ENCODE data around the gene PTPRB. TPM values are rescaled to one million over a fixed set of nuclear protein-coding genes. Genes with fewer than 3 reads are reported as not detected.
"Not testable (repeated sequence)": the region's sequence is repeated elsewhere in the genome, so short reads cannot be mapped to it uniquely, and the experiment has no call there.

PTPRB gene
- total RNA-seq, 1 donor from 2014 or later = 35.6 TPM

GRCh38 chr12:70540996-70541395 is 96.2 kb downstream of the PTPRB start:
- no peak for DNase-seq

- no peak for DNase-seq
Measured at GRCh38 chr12:70536650-70537049, 100.6 kb downstream of the PTPRB start.

GRCh38 chr12:70535896-70536374 is 101.3 kb downstream of the PTPRB start:
- DNase-seq = peak; percentile 29

GRCh38 chr12:70534466-70534865 is 102.8 kb downstream of the PTPRB start:
- DNase-seq = no peak

- no peak for DNase-seq
Measured at GRCh38 chr12:70529647-70530046, 107.6 kb downstream of the PTPRB start.

GRCh38 chr12:70520847-70521246 is 116.4 kb downstream of the PTPRB start:
- DNase-seq = no peak

- no peak for DNase-seq
Measured at GRCh38 chr12:70513426-70513825, 123.8 kb downstream of the PTPRB start.

- DNase-seq = no peak
Measured at GRCh38 chr12:70508178-70508577, 129.1 kb downstream of the PTPRB start.

GRCh38 chr12:70507442-70507841 is 129.8 kb downstream of the PTPRB start:
- no peak for DNase-seq

GRCh38 chr12:70497508-70497907 is 139.7 kb downstream of the PTPRB start:
- DNase-seq = no peak

- DNase-seq = not testable (repeated sequence)
Measured at GRCh38 chr12:70492904-70493303, 144.3 kb downstream of the PTPRB start.

GRCh38 chr12:70490928-70491327 is 146.3 kb downstream of the PTPRB start:
- DNase-seq = not testable (repeated sequence)

GRCh38 chr12:70487440-70487839 is 149.8 kb downstream of the PTPRB start:
- DNase-seq = no peak

- DNase-seq = no peak
Measured at GRCh38 chr12:70486588-70486987, 150.6 kb downstream of the PTPRB start.

GRCh38 chr12:70485704-70486103 is 151.5 kb downstream of the PTPRB start:
- DNase-seq = no peak

- no peak for DNase-seq
Measured at GRCh38 chr12:70484464-70484863, 152.8 kb downstream of the PTPRB start.

GRCh38 chr12:70482764-70483163 is 154.5 kb downstream of the PTPRB start:
- no peak for DNase-seq

- no peak for DNase-seq
Measured at GRCh38 chr12:70469221-70469820, 167.9 kb downstream of the PTPRB start.

GRCh38 chr12:70468741-70469140 is 168.5 kb downstream of the PTPRB start:
- DNase-seq = no peak

- no peak for DNase-seq
Measured at GRCh38 chr12:70467918-70468733, 169.1 kb downstream of the PTPRB start.

GRCh38 chr12:70467476-70467875 is 169.8 kb downstream of the PTPRB start:
- DNase-seq = no peak

- no peak for DNase-seq
Measured at GRCh38 chr12:70466753-70467152, 170.5 kb downstream of the PTPRB start.
